Activated naive CD4-positive, alpha-beta T cell treated with anti-CD3 and anti-CD28 coated beads, Interleukin-2, amount 50 U/mL, for 24 hours (primary cell): ENCODE results near the gene FBXO47.
"Not testable (repeated sequence)": the region's sequence is repeated elsewhere in the genome, so short reads cannot be mapped to it uniquely, and the experiment has no call there.

Experiments used
- H3K27ac Mint-ChIP-seq: one replicate; pipeline ENCODE4 v1.8.0; 2021; ENCODE audit warnings: mild to moderate bottlenecking, mixed read lengths
- H3K27me3 Mint-ChIP-seq: one replicate; pipeline ENCODE4 v1.8.0; 2021; ENCODE audit warnings: mixed read lengths
- H3K36me3 Mint-ChIP-seq: one replicate; pipeline ENCODE4 v1.8.0; 2021; ENCODE audit warnings: mixed read lengths
- H3K4me1 Mint-ChIP-seq: one replicate; pipeline ENCODE4 v1.8.0; 2021; ENCODE audit warnings: mixed read lengths
- H3K4me3 Mint-ChIP-seq: one replicate; pipeline ENCODE4 v1.8.0; 2021; ENCODE audit warnings: mild to moderate bottlenecking, mixed read lengths
- H3K9me3 Mint-ChIP-seq: one replicate; pipeline ENCODE4 v1.8.0; 2021; ENCODE audit warnings: mixed read lengths

FBXO47 gene

DNA sequence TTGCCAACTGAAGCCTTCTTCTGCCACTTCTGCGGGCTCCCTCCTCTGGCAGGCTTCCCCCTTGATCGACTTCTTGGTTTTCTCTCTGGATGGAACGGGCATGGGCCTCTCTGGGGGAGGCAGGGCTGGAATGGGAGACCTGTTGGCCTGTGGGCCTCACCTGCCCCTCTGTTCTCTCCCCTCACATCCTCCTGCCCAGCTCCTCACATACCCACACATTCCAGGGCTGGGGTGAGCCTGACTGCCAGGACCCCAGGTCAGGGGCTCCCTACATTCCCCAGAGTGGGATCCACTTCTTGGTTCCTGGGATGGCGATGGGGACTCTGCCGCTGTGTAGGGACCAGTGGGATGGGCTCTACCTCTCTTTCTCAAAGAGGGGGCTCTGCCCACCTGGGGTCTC is 48.3 kb downstream of the FBXO47 start:
- no peaks in the 10 kb centered on the region for H3K27me3 Mint-ChIP-seq
- peaks cover 7% of the 10 kb centered on the region for H3K36me3 Mint-ChIP-seq
- no peak overlapping the region for H3K27ac Mint-ChIP-seq
- H3K9me3 Mint-ChIP-seq = no peaks in the 10 kb centered on the region
- no peak overlapping the region for H3K4me3 Mint-ChIP-seq
- peaks cover 14% of the 10 kb centered on the region for H3K4me1 Mint-ChIP-seq

DNA sequence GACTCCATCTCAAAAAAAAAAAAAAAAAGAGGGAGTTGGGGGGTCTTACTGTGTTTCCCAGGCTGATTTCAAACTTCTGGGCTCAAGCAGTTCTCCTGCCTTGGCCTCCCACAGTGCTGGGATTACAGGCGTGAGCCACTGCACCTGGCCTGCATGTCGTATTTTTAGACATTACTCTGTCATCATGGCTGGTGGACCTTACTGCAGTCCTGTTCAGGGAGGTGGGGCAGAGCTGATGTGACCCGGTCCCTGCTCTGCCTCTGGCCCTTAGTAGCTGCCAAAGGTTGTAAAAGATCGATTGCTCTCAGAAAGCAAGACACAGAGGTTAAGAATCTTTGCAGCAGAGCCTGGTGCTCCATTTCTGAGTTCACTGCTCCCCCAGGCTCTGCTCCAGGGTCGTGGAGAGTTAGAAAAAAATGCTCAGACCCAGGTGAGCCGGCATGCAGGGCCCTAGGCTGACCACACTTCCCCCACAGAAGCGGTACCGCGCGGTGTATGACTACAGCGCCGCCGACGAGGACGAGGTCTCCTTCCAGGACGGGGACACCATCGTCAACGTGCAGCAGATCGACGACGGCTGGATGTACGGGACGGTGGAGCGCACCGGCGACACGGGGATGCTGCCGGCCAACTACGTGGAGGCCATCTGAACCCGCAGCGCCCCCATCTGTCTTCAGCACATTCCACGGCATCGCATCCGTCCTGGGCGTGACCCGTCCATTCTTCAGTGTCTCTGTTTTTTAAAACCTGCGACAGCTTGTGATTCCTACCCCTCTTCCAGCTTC is 48.9 kb downstream of the FBXO47 start:
- H3K27ac Mint-ChIP-seq = peak overlapping the region; percentile 32

DNA sequence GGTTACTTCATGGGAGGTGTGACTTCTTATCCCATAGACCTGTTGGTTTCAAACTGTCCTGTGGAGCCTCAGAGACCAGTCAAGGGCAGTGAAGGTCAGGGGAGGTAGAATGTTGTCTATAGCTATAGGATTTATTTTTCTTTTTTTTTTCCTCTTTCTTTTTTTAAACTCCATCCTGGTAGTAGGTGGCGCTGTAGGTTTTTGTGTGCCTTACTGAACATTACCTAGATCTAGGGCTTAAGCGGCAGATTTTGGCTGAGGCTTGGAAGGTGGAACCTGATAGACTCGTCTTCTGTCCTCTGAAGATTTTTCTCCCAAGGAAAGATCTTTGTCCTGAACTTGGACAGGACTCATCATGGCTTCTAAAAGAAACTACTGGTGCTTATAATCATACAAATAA is 49.9 kb downstream of the FBXO47 start:
- Mint-ChIP-seq H3K36me3 (peaks cover 7% of the 10 kb centered on the region), H3K27me3 (no peaks in the 10 kb centered on the region), H3K9me3 (no peaks in the 10 kb centered on the region), H3K4me1 (peaks cover 14% of the 10 kb centered on the region), H3K4me3 (no peak overlapping the region), H3K27ac (peak overlapping the region; percentile 61)

More for the DNA sequence above, 48.9 kb downstream of the FBXO47 start:
- peaks cover 14% of the 10 kb centered on the region for H3K4me1 Mint-ChIP-seq
- H3K27me3 Mint-ChIP-seq = no peaks in the 10 kb centered on the region
- no peak overlapping the region for H3K4me3 Mint-ChIP-seq
- H3K9me3 Mint-ChIP-seq = no peaks in the 10 kb centered on the region
- peaks cover 7% of the 10 kb centered on the region for H3K36me3 Mint-ChIP-seq

DNA sequence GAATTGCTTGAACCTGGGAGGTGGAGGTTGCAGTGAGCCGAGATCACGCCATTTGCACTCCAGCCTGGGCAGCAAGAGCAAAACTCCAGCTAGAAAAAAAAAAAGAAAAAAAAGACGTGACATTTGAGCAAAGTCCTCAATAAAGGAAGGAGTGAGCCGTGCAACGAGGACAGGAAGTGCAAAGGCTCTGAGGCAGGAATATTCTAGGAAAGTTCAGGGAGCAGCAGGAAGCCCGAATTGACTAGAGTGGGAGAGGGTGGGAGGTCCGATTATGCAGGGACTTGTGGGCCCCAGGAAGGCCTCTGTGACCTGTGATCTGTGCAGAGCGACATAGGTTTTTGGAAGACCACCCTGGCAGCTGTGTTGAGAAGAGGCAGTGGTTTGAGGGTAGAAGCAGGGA is 50.4 kb downstream of the FBXO47 start:
- peaks cover 7% of the 10 kb centered on the region for H3K36me3 Mint-ChIP-seq
- H3K9me3 Mint-ChIP-seq = no peaks in the 10 kb centered on the region
- H3K4me3 Mint-ChIP-seq = no peak overlapping the region
- peaks cover 10% of the 10 kb centered on the region for H3K4me1 Mint-ChIP-seq
- H3K27ac Mint-ChIP-seq = peak overlapping the region; percentile 61
- H3K27me3 Mint-ChIP-seq = no peaks in the 10 kb centered on the region

DNA sequence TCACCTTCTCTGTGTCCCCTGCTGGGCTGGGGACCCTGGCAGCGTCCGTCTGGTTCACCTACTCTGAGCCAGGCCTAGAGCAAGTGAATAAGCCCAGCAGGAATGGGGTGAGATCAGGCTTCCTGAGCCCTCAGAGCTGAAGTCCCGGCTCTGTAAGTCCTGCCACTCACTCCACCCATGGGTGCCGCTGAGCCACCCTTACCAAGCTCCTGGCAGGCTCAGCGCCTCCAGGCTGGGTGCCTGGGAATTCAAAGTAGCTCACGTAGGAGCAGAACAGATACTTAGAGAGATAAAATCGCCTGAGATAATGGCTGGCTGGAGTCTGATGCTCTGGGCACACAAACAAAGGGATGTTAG is 51.6 kb downstream of the FBXO47 start:
- Mint-ChIP-seq H3K4me1 (peaks cover 6% of the 10 kb centered on the region), H3K36me3 (peaks cover 7% of the 10 kb centered on the region), H3K4me3 (no peak overlapping the region), H3K9me3 (no peaks in the 10 kb centered on the region), H3K27ac (peak overlapping the region; percentile 81), H3K27me3 (no peaks in the 10 kb centered on the region)

DNA sequence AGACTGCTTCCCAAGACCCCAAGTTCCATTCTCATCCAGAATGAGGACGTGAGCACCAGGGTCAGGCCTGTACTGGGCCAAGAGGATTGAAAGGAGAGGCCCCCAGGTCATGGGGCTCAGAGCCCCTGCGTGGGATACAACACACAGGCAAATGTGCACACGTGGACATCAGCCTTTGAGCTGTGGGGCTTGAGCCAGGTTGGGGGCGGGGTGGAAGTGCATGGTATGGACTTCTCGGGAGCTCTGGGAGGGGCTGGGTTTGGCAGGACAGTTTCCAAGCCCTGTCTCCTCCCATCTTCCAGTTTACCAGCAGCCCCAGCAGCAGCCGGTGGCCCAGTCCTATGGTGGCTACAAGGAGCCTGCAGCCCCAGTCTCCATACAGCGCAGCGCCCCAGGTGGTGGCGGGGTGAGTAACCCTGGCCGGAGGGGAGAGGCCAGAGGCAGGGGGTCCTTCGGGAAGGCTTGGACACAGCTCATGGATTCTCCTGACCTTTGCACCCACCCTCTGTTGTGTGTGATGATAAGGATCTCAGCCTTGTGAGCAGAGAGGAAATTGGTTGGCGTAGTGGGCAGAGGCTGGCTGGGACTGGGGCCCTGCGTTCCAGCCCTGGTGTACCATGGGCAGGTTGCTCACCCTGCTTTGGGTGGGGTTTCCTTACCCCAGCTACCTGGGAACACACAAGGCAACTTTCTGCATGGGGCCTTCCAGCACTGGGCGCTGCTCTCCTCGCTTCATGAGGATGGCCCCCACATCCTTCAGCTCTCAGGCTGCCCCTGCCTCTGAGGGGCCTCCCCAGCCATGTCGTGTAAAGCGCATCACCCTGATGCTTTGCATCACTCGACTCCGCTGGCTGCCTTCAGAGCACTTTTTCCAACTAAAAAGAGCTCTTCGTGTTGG is 52.2 kb downstream of the FBXO47 start:
- H3K27ac Mint-ChIP-seq = peak overlapping the region; percentile 62
- H3K4me3 Mint-ChIP-seq = no peak overlapping the region
- H3K4me1 Mint-ChIP-seq = peaks cover 6% of the 10 kb centered on the region
- H3K36me3 Mint-ChIP-seq = peaks cover 7% of the 10 kb centered on the region
- H3K9me3 Mint-ChIP-seq = no peaks in the 10 kb centered on the region
- H3K27me3 Mint-ChIP-seq = no peaks in the 10 kb centered on the region

DNA sequence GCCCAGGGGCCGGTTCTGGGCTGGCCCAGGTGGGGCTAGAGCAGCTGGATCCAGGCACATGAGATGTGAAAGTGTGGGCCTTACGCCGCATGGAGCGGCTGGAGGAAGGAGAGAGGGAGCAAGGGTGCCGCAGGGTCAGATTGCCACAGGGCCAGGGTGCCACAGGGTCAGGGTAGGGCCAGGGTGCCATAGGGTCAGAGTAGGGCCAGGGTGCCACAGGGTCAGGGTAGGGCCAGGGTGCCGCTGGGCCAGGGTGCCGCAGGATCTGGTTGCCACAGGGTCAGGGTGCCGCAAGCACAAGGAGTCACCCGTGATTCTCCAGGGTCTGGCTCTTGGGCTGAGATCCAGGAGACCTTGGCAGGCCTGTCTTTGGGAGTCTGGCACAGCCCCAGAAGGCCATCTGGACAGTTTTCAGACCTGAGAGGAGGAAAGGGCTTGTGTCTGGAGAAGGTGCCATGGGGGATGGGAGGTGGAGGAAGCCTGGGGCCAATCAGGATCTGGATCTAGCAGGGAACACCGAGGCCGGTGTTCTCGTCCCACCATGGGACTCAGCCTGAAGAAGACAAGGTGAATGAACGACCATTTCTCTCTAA is 54.9 kb downstream of the FBXO47 start:
- Mint-ChIP-seq H3K4me1 (peaks cover 12% of the 10 kb centered on the region), H3K27me3 (no peaks in the 10 kb centered on the region), H3K27ac (peak overlapping the region; percentile 46), H3K4me3 (no peak overlapping the region), H3K9me3 (no peaks in the 10 kb centered on the region), H3K36me3 (peaks cover 7% of the 10 kb centered on the region)

DNA sequence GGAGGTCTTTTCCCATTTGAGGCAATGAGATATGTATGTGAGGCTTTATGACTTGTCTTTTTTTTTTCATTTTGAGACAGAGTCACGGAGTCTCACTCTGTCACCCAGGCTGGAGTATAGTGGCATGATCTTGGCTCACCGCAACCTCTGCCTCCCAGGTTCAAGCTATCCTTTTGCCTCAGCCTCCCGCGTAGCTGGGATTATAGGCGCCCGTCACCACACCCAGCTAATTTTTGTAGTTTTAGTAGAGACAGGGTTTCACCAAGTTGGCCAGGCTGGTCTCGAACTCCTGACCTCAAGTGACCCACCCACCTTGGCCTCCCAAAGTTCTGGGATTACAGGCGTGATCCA is 55.5 kb downstream of the FBXO47 start:
- H3K9me3 Mint-ChIP-seq, H3K4me3 Mint-ChIP-seq, H3K27me3 Mint-ChIP-seq, H3K36me3 Mint-ChIP-seq, H3K4me1 Mint-ChIP-seq: not testable (repeated sequence)
- H3K27ac Mint-ChIP-seq = peak overlapping the region; percentile 46

DNA sequence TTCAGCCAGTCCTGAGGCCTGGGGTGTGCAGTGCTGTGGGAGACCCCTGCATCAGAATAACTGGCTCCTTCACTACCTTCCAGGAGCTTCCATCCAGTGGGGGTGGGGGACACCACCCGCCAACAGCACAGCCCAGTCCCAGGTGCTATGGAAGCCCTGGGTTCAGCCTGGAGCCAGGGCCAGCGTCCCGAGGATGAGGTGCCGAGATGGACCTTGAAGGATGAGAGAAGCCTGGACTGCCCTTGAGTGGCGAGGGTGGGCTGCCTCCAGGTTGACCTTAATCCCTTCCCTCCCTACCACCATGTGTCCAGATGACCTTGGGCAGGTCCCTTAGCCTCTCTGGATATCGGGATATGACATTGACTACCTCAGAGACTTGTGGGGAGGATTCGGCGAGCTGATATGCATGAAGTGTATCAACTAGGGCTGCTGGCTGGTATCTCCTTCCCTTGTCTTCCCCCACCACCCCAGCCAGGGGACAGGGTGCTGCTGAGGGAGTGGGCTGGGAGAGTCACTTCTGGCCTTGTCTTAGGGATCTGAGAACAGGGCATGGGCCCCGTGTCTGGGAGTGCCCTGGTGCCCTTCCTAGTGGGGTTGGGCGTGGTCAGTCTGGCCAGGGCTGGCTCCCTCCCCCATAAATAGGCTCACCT is 56.0 kb downstream of the FBXO47 start:
- H3K27ac Mint-ChIP-seq = peak overlapping the region; percentile 46
- H3K36me3 Mint-ChIP-seq = peaks cover 3% of the 10 kb centered on the region
- H3K9me3 Mint-ChIP-seq = no peaks in the 10 kb centered on the region

DNA sequence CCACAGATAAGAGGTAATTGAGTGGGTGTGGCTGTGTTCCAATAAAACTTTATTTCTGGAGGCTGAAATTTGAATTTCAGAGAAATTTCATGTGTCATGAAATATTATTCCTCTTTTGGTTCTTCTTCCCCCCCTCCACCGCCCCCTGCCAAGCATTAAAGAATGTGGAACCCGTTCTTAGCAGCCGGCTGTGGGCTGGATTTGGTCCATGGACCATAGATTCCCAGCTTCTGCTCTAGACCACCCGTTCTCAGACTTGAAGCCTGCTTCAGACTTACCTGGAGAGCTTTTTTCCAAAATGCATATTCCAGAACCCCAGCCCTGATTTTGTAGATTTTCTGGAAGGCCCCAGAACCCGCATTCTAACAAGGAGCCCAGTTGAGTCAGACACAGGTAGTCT is 56.9 kb downstream of the FBXO47 start:
- H3K27ac Mint-ChIP-seq = peak overlapping the region; percentile 31
- H3K36me3 Mint-ChIP-seq = no peaks in the 10 kb centered on the region
- no peak overlapping the region for H3K4me3 Mint-ChIP-seq
- peaks cover 19% of the 10 kb centered on the region for H3K4me1 Mint-ChIP-seq
- H3K27me3 Mint-ChIP-seq = no peaks in the 10 kb centered on the region
- no peaks in the 10 kb centered on the region for H3K9me3 Mint-ChIP-seq

More for the DNA sequence above, 56.0 kb downstream of the FBXO47 start:
- H3K4me1 Mint-ChIP-seq = peaks cover 10% of the 10 kb centered on the region
- no peaks in the 10 kb centered on the region for H3K27me3 Mint-ChIP-seq
- no peak overlapping the region for H3K4me3 Mint-ChIP-seq

DNA sequence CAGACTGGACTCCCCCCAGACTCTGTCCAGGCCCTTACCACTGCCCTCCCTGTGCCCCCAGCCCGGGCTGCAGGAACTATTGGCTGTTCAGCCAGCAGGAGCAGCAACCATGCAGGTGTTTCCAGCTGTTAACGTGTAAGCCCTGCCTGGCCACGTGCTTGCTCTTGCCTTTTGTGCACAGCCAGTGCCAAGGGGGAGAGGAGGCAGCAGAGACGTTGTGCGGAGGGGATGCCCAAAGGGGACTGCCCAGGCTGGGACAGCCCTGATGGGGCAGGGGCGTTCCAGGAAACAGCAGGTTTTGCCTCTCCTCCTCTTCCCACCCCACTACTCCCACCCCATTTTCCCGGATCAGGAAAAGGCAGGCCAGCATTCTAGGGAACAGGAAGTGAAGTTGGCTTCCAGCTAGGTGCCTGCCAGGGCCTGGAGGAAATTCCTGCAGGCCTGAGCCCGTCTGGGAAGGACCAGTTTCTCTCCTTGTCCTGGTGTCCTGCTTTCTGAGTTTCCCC is 58.5 kb downstream of the FBXO47 start:
- H3K27me3 Mint-ChIP-seq = no peaks in the 10 kb centered on the region
- no peaks in the 10 kb centered on the region for H3K36me3 Mint-ChIP-seq
- H3K9me3 Mint-ChIP-seq = no peaks in the 10 kb centered on the region
- H3K27ac Mint-ChIP-seq = peak overlapping the region; percentile 74
- no peak overlapping the region for H3K4me3 Mint-ChIP-seq
- peaks cover 27% of the 10 kb centered on the region for H3K4me1 Mint-ChIP-seq

DNA sequence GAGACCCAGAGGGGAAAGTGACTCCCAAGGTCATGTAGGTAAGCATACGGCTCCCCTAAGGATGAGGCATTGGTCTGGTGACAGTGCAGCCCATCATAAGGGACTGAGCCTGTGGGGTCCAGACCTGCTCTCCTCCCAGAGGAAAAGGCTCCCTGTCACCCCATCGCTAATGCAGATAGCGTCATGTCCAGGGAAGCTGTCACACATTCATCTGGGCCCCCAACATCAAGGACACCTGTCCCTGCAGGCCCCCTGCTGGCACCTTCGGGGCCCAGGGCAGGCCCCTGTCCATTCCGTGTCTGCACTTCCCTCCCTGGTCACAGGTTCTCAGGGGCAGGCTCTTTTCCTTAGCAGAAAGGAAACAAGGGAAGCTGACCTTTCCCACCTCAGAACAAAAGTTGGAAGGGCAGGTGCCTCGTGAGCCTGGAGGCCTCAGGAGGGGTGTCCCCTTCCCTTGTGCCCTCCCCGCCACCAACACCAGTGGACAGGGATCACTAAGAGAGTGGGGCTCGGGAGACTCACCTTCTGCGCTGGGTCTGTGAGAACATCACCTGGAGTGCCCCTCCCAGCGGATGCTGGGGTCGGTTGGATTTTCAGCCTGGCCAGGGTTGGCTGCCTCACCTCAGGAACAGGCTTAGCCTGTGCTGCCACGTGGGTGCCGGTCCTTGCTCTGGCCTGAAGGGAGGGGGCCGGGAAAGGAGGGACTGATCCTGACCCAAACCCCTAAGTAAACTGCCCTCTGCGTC is 59.1 kb downstream of the FBXO47 start:
- peaks cover 33% of the 10 kb centered on the region for H3K4me1 Mint-ChIP-seq

DNA sequence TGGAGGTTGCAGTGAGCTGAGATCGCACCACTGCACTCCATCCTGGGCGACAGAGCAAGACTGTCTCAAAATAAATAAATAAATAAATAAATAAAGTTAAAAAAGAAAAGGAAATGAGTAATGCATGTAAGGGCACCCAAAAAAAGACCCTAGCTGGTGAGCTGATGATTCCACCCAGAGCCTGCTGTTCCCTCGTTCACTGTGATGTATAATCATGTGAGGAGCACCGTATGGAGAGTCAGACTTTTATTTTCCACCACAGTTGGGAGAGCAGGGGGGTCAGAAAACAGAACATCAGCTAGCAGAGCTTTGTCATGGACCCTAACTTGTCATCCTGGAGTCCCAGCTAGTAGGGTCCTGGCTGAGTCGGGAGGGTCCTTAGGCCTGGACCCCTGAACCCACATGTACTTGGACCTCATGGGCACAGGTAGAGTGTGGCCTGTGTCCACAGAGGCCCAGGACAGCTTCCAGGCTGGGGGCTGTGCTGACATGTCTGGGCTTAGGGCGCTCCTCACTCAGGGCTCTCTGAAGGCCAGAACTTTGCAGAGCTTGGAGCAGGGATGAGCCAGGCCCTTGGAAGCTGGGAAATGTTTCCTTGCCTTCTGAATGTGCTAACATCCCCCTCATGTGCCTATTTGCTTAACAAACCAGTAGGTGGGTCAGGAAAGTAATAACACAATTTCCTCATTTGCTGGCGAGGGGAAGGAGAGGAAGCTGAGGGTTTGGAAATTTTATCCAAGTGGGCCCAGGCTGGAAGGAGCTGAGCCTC is 60.6 kb downstream of the FBXO47 start:
- no peaks in the 10 kb centered on the region for H3K27me3 Mint-ChIP-seq
- H3K36me3 Mint-ChIP-seq = no peaks in the 10 kb centered on the region
- no peaks in the 10 kb centered on the region for H3K9me3 Mint-ChIP-seq
- no peak overlapping the region for H3K4me3 Mint-ChIP-seq
- peak overlapping the region; percentile 70 for H3K27ac Mint-ChIP-seq
- H3K4me1 Mint-ChIP-seq = peaks cover 40% of the 10 kb centered on the region

More for the DNA sequence above, 59.1 kb downstream of the FBXO47 start:
- Mint-ChIP-seq H3K27me3 (no peaks in the 10 kb centered on the region), H3K27ac (peak overlapping the region; percentile 74), H3K4me3 (no peak overlapping the region), H3K36me3 (no peaks in the 10 kb centered on the region), H3K9me3 (no peaks in the 10 kb centered on the region)

DNA sequence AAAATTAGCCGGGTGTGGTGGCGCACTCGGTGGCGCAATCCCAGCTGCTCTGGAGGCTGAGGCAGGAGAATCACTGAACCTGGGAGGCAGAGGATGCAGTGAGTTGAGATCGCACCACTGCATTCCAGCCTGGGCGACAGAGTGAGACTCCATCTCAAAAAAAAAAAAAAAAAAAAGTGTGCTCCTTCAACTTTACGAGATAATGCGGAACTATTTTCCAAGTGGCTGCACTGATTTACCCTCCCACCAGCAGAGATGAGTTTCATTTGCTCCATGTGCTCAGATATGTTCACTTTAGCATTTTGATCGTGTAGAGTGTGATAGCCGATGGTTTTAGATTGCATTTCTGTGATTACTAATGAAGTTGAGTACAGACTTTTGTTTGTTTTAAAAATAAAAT is 61.8 kb downstream of the FBXO47 start:
- Mint-ChIP-seq H3K36me3 (no peaks in the 10 kb centered on the region), H3K4me1 (peaks cover 51% of the 10 kb centered on the region), H3K27ac (peak overlapping the region; percentile 32), H3K9me3 (no peaks in the 10 kb centered on the region), H3K27me3 (no peaks in the 10 kb centered on the region), H3K4me3 (no peak overlapping the region)
